Liver (tissue), 9 donors: ENCODE measurements around the gene CD226. TPM values are rescaled to one million over a fixed set of nuclear protein-coding genes. Genes with fewer than 3 reads are reported as not detected.

Experiments
- DNase-seq: peaks from one replicate; pipeline ENCODE4 v3.0.0-alpha.2; 2017; ENCODE audit warnings: low spot score
- H3K27ac ChIP-seq, 2 donors: one replicate each; pipeline ENCODE4 v1.7.0; 2013; ENCODE audit warnings: inconsistent platforms in 2 of 2, low read length in 2 of 2, control low read depth in 1 of 2, low read depth in 1 of 2, mild to moderate bottlenecking in 1 of 2
- H3K27me3 ChIP-seq, 4 donors: one replicate each; pipeline versions ENCODE4 v1.6.1 to v1.7.0; 2013; ENCODE audit warnings: low read length in 3 of 4, inconsistent platforms in 1 of 4, mild to moderate bottlenecking in 1 of 4, moderate library complexity in 1 of 4; ENCODE audit not compliant: control insufficient read depth in 4 of 4, insufficient read depth in 4 of 4
- H3K36me3 ChIP-seq, 4 donors: one replicate each; pipeline versions ENCODE4 v1.6.1 to v1.7.0; 2013; ENCODE audit warnings: low read length in 3 of 4, mild to moderate bottlenecking in 3 of 4, low read depth in 1 of 4, moderate library complexity in 1 of 4; ENCODE audit not compliant: control insufficient read depth in 4 of 4, insufficient read depth in 3 of 4
- H3K4me1 ChIP-seq, 4 donors: one replicate each; pipeline versions ENCODE4 v1.6.1 to v1.7.0; 2013; ENCODE audit warnings: low read length in 3 of 4, mild to moderate bottlenecking in 3 of 4, moderate library complexity in 1 of 4; ENCODE audit not compliant: control insufficient read depth in 4 of 4, insufficient read depth in 4 of 4
- H3K4me3 ChIP-seq, 3 donors: one replicate each; pipeline versions ENCODE4 v1.6.1 to v1.7.0; 2013; ENCODE audit warnings: low read length in 3 of 3, control low read depth in 1 of 3, low read depth in 1 of 3, mild to moderate bottlenecking in 1 of 3
- H3K9ac ChIP-seq, 2 donors: one replicate each; pipeline ENCODE4 v1.7.0; 2013; ENCODE audit warnings: low read length in 2 of 2, mild to moderate bottlenecking in 2 of 2, moderate library complexity in 2 of 2, control low read depth in 1 of 2, low read depth in 1 of 2
- H3K9me3 ChIP-seq, 4 donors: one replicate each; pipeline versions ENCODE4 v1.6.1 to v1.7.0; 2013; ENCODE audit warnings: low read length in 3 of 4; ENCODE audit not compliant: control insufficient read depth in 4 of 4
- ATF3 ChIP-seq: IDR thresholded peaks from 2 replicates; pipeline ENCODE4 v1.6.1; 2016; ENCODE audit warnings: antibody characterized with exemption
- CTCF ChIP-seq: fragments of 150-350 bp; IDR thresholded peaks from 2 replicates; pipeline ENCODE4 v1.5.1; 2017; ENCODE audit warnings: improper control_type of control experiment, low read depth, low read length; ENCODE audit not compliant: missing input control
- EGR1 ChIP-seq, 2 donors: IDR thresholded peaks; 2 replicates each; pipeline ENCODE4 v1.6.1; 2016 to 2018; ENCODE audit warnings: antibody characterized with exemption in 2 of 2, low read depth in 2 of 2
- FOXA2 ChIP-seq: IDR thresholded peaks from 2 replicates; pipeline ENCODE4 v1.6.1; 2016; ENCODE audit warnings: antibody characterized with exemption
- GABPA ChIP-seq, 2 donors: IDR thresholded peaks in 1 of 2; conservative IDR thresholded peaks in 1 of 2; 2 replicates each; pipeline ENCODE4 v1.6.1; 2016; ENCODE audit warnings: antibody characterized with exemption in 2 of 2, mild to moderate bottlenecking in 1 of 2, moderate library complexity in 1 of 2
- HNF4A ChIP-seq, 2 donors: conservative IDR thresholded peaks; 2 replicates each; pipeline ENCODE4 v1.6.1; 2016; ENCODE audit warnings: antibody characterized with exemption in 2 of 2, mild to moderate bottlenecking in 2 of 2
- JUND ChIP-seq, 2 donors: IDR thresholded peaks; 2 replicates each; pipeline ENCODE4 v1.6.1; 2016; ENCODE audit warnings: antibody characterized with exemption in 2 of 2
- NR2F2 ChIP-seq: IDR thresholded peaks from 2 replicates; pipeline ENCODE4 v1.6.1; 2016; ENCODE audit warnings: antibody characterized with exemption
- RAD21 ChIP-seq, 2 donors: IDR thresholded peaks; 2 replicates each; pipeline ENCODE4 v1.6.1; 2016; ENCODE audit warnings: antibody characterized with exemption in 2 of 2, mild to moderate bottlenecking in 2 of 2
- RXRA ChIP-seq, 2 donors: IDR thresholded peaks; 2 replicates each; pipeline ENCODE4 v1.6.1; 2017 to 2018; ENCODE audit warnings: antibody characterized with exemption in 2 of 2, mild to moderate bottlenecking in 1 of 2
- SP1 ChIP-seq: IDR thresholded peaks from 2 replicates; pipeline ENCODE4 v1.6.1; 2018; ENCODE audit warnings: antibody characterized with exemption, mild to moderate bottlenecking
- TAF1 ChIP-seq: conservative IDR thresholded peaks from 2 replicates; pipeline ENCODE4 v1.6.1; 2016; ENCODE audit warnings: antibody characterized with exemption, mild to moderate bottlenecking
- YY1 ChIP-seq: IDR thresholded peaks from 2 replicates; pipeline ENCODE4 v1.6.1; 2016; ENCODE audit warnings: antibody characterized with exemption, mild to moderate bottlenecking
- ZBTB33 ChIP-seq: IDR thresholded peaks from 2 replicates; pipeline ENCODE4 v1.6.1; 2016; ENCODE audit warnings: antibody characterized with exemption
- WGBS: extraction: QIAGEN DNeasy Blood & Tissue Kit; methylation state at CpG from one replicate; pipeline ENCODE4 v1.1.7; 2013; 5-methylcytosine and 5-hydroxymethylcytosine counted together
- polyA plus RNA-seq, 2 donors: library from polyadenylated mRNA; stranded (reverse) in 1 of 2; unstranded in 1 of 2; fragments of 200-250 nt in 1 of 2; fragments of >200 nt in 1 of 2; fragmentation: Nextera tagmentation in 1 of 2; extraction: Ambion mirVana in 1 of 2; gene quantifications; one replicate each; pipeline versions ENCODE4 v1.2.1 to v1.2.3, GENCODE V29; 2013 to 2015
- total RNA-seq, 2 donors: library from RNA; depleted of rRNA; stranded (reverse); fragments of >200 nt; gene quantifications; one replicate each; pipeline ENCODE4 v1.2.3, GENCODE V29; 2014
- TF ChIP-seq, protein P1 (sequence below): IDR thresholded peaks from 2 replicates; pipeline ENCODE4 v1.6.1; 2016; ENCODE audit warnings: antibody characterized with exemption
- donor health status: healthy.
- donor health status: healthy.
- donor health status: healthy.
- donor health status: healthy.
- donor health status: healthy.

CD226 gene
- total and polyA plus RNA-seq, 4 donors, result 0.50 to 5.2 (median 3.0) TPM

DNA sequence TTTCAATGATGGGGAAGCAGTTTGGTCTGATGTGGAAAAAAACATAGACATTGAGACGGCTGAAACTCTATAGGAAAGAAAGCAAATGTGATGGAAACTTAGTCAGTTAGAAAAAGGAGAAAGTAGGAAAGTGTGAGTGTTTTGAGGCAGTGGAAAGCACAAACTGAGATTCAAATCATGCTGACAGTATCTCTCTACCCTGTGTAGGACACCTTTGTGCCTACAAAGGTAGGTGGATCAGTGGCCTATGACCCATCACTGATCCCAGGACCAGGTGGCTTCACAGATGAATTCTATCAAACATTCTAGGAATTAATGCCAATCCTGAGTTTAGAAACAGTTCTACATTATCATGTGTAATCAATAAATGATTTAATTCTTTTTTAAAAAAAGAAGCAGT is 57.1 kb downstream of the CD226 start:
- H3K9me3 ChIP-seq, result no peaks in the 10 kb centered on the region
- no peaks in the 10 kb centered on the region for H3K27me3 ChIP-seq
- 98% methylated on average over 1 of the region's 1 CpG for WGBS
- H3K4me3 ChIP-seq, result no peak overlapping the region
- no peak overlapping the region for H3K27ac ChIP-seq
- TF ChIP-seq ZBTB33 (no peak), ATF3 (no peak), TAF1 (no peak), EGR1 (IDR thresholded peaks at IDR 0.05; ENCODE audit: low read depth in 2 of 2) (no peak), GABPA (IDR thresholded peaks at IDR 0.05 in 1 of 2, conservative IDR thresholded peaks at IDR 0.05 in 1 of 2) (no peak), HNF4A (conservative IDR thresholded peaks at IDR 0.05) (no peak), YY1 (no peak), SP1 (no peak), CTCF (no peak), NR2F2 (no peak), JUND (IDR thresholded peaks at IDR 0.05) (no peak)
- H3K4me1 ChIP-seq, result no peaks in the 10 kb centered on the region
- no peak overlapping the region for H3K9ac ChIP-seq
- no peaks in the 10 kb centered on the region for H3K36me3 ChIP-seq
- DNase-seq, result no peak

GRCh38 chr18:69889009-69889408 is 58.7 kb downstream of the CD226 start:
- WGBS, result 88% methylated on average over 4 of the region's 4 CpGs
- H3K27me3 ChIP-seq, result no peaks in the 10 kb centered on the region
- no peak overlapping the region for H3K9ac ChIP-seq
- H3K36me3 ChIP-seq, result no peaks in the 10 kb centered on the region
- H3K4me1 ChIP-seq, result no peaks in the 10 kb centered on the region
- no peak for DNase-seq
- H3K4me3 ChIP-seq, result no peak overlapping the region
- H3K9me3 ChIP-seq, result no peaks in the 10 kb centered on the region
- H3K27ac ChIP-seq, result no peak overlapping the region
- TF ChIP-seq YY1 (no peak), EGR1 (IDR thresholded peaks at IDR 0.05; ENCODE audit: low read depth in 2 of 2) (no peak), FOXA2 (no peak), RXRA (IDR thresholded peaks at IDR 0.05) (no peak), RAD21 (IDR thresholded peaks at IDR 0.05) (no peak), NR2F2 (no peak)

DNA sequence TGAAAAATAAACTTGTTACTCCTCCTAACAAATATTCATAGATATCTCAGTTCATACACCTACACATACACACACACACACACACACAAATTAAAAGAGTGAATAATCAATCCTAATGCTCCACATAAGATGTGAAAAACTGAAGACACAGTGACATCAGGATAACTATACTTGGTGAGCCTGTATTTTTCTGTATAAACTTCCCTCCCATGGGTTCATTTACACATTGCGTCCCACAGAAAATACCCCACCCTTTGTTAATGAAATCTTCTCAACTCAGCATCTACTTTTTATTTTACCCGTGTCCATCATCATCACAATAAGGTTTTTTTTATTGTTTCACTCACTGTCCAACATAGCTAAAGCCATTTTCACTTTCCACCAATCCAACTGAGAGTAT is 60.4 kb downstream of the CD226 start:
- Histone ChIP-seq H3K9me3 (no peaks in the 10 kb centered on the region), H3K27ac (no peak overlapping the region), H3K27me3 (no peaks in the 10 kb centered on the region), H3K4me3 (no peak overlapping the region), H3K9ac (no peak overlapping the region), H3K4me1 (no peaks in the 10 kb centered on the region), H3K36me3 (no peaks in the 10 kb centered on the region)
- 91% methylated on average over 2 of the region's 2 CpGs for WGBS
- no peak for DNase-seq
- TF ChIP-seq, protein P1, sequence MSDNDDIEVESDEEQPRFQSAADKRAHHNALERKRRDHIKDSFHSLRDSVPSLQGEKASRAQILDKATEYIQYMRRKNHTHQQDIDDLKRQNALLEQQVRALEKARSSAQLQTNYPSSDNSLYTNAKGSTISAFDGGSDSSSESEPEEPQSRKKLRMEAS, result no peak
- TF ChIP-seq RAD21 (IDR thresholded peaks at IDR 0.05), result no peak
